Spinal cord (tissue), 10 donors: ENCODE data around the gene ZNF236. TPM values are rescaled to one million over a fixed set of nuclear protein-coding genes. Genes with fewer than 3 reads are reported as not detected.

Source experiments
- DNase-seq, 6 donors: peaks; one replicate each; pipeline versions ENCODE4 v3.0.0 to v3.0.0-alpha.2; 2013 to 2015; ENCODE audit warnings: low spot score in 6 of 6, low read depth in 4 of 6
- H3K27ac ChIP-seq: one replicate; pipeline ENCODE4 v1.5.1; 2013; ENCODE audit warnings: low read depth, low read length, control low read depth
- H3K27me3 ChIP-seq: one replicate; pipeline ENCODE4 v1.6.1; 2013; ENCODE audit warnings: low read length; ENCODE audit not compliant: control insufficient read depth, insufficient read depth
- H3K36me3 ChIP-seq: one replicate; pipeline ENCODE4 v1.6.1; 2013; ENCODE audit warnings: low read length; ENCODE audit not compliant: control insufficient read depth, insufficient read depth
- H3K4me1 ChIP-seq: one replicate; pipeline ENCODE4 v1.6.1; 2013; ENCODE audit warnings: low read length; ENCODE audit not compliant: control insufficient read depth, insufficient read depth
- H3K4me3 ChIP-seq: one replicate; pipeline ENCODE4 v1.5.1; 2013; ENCODE audit warnings: low read depth, low read length, control low read depth
- H3K9me3 ChIP-seq: one replicate; pipeline ENCODE4 v1.6.1; 2013; ENCODE audit warnings: low read length; ENCODE audit not compliant: control insufficient read depth, insufficient read depth
- WGBS: methylation state at CpG from one replicate; pipeline ENCODE4 v1.1.5; 2013; ENCODE audit warnings: missing lambda C conversion rate; ENCODE audit not compliant: insufficient coverage; 5-methylcytosine and 5-hydroxymethylcytosine counted together
- polyA plus RNA-seq, 2 donors: library from polyadenylated mRNA; unstranded; fragments of 120-200 nt; gene quantifications; one replicate each; pipeline ENCODE4 v1.2.1, GENCODE V29; 2013; ENCODE audit not compliant: insufficient read length in 2 of 2
- total RNA-seq, 2 donors: library from RNA; depleted of rRNA in 1 of 2; stranded (reverse); fragments of 120-200 nt in 1 of 2; fragments of >200 nt in 1 of 2; gene quantifications; one replicate each; pipeline versions ENCODE4 v1.2.3 to v1.2.4, GENCODE V29; 2013 to 2014
- donor health status: healthy.

ZNF236 gene
- total and polyA plus RNA-seq, 4 donors, result 7.6 to 23.0 (median 13.6) TPM

GRCh38 chr18:76979906-76980305, 157.5 kb downstream of the ZNF236 start:
- Histone ChIP-seq H3K27ac (no peak overlapping the region), H3K4me1 (peaks cover 42% of the 10 kb centered on the region), H3K4me3 (no peak overlapping the region), H3K9me3 (no peaks in the 10 kb centered on the region), H3K36me3 (peaks cover 26% of the 10 kb centered on the region), H3K27me3 (no peaks in the 10 kb centered on the region)
- 85% methylated on average over 17 of the region's 17 CpGs for WGBS
- no peak for DNase-seq

GRCh38 chr18:76980663-76981395, 158.5 kb downstream of the ZNF236 start:
- DNase-seq, result peak in 1 of 6 donors; percentile 57
- WGBS, result 60% methylated on average over 23 of the region's 23 CpGs
- peaks cover 35% of the 10 kb centered on the region for H3K36me3 ChIP-seq
- peaks cover 46% of the 10 kb centered on the region for H3K4me1 ChIP-seq
- H3K27me3 ChIP-seq, result no peaks in the 10 kb centered on the region
- no peak overlapping the region for H3K27ac ChIP-seq
- no peak overlapping the region for H3K4me3 ChIP-seq
- no peaks in the 10 kb centered on the region for H3K9me3 ChIP-seq

GRCh38 chr18:76981396-76981968, 159.1 kb downstream of the ZNF236 start:
- DNase-seq, result no peak
- H3K27me3 ChIP-seq, result no peaks in the 10 kb centered on the region
- H3K36me3 ChIP-seq, result peaks cover 36% of the 10 kb centered on the region
- no peak overlapping the region for H3K4me3 ChIP-seq
- 71% methylated on average over 13 of the region's 13 CpGs for WGBS
- H3K4me1 ChIP-seq, result peaks cover 50% of the 10 kb centered on the region
- H3K27ac ChIP-seq, result no peak overlapping the region
- H3K9me3 ChIP-seq, result no peaks in the 10 kb centered on the region

GRCh38 chr18:76982038-76982437, 159.7 kb downstream of the ZNF236 start:
- Histone ChIP-seq H3K27me3 (no peaks in the 10 kb centered on the region), H3K9me3 (no peaks in the 10 kb centered on the region), H3K4me1 (peaks cover 53% of the 10 kb centered on the region), H3K27ac (no peak overlapping the region), H3K4me3 (no peak overlapping the region), H3K36me3 (peaks cover 36% of the 10 kb centered on the region)
- no peak for DNase-seq
- 91% methylated on average over 5 of the region's 5 CpGs for WGBS

DNA sequence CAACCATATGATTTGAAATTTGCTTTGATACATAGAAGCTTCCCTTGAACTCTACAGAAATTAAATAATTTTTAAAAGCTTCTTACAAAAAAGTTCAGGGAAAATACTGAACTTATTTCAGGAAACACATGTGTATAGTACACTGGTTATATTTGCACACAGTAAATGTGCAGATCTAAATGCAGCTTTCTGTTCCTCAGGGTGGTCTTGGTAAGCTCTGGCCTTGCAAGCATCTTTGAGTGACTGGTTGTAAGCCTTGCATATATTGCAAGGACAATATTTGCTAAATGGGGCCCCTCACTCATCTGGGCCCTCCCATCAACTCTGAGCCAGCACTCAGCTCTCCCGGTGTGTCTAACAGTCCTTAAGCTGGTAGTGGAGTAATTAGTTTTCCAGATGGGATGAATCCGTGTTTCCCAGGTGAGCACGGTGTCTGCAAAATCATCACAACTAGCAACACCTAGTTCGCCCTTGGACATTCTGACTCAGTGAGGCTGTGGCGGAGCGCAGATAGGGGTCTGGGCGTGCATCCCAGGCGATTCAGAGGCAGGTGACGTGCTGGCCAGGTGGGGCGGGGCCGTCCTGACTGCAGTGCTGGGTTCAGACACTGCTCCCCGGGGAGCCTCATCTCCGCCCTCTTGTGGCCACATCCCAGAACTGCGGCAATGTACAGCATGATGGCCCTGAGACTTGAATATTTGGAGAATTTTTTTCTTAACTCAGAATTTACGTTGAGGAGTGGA, 160.7 kb downstream of the ZNF236 start:
- Histone ChIP-seq H3K27ac (no peak overlapping the region), H3K27me3 (no peaks in the 10 kb centered on the region), H3K36me3 (peaks cover 34% of the 10 kb centered on the region), H3K9me3 (no peaks in the 10 kb centered on the region), H3K4me1 (peaks cover 45% of the 10 kb centered on the region), H3K4me3 (no peak overlapping the region)
- DNase-seq, result peak in 5 of 6 donors; percentile 42 to 88 (median 50)
- WGBS, result 14% methylated on average over 14 of the region's 15 CpGs

- H3K36me3 ChIP-seq, result peaks cover 36% of the 10 kb centered on the region
Measured at GRCh38 chr18:76983613-76984051, 161.3 kb downstream of the ZNF236 start.

GRCh38 chr18:76984193-76985155, 162.1 kb downstream of the ZNF236 start:
- no peak for DNase-seq
- Histone ChIP-seq H3K27ac (no peak overlapping the region), H3K27me3 (no peaks in the 10 kb centered on the region), H3K4me1 (peaks cover 44% of the 10 kb centered on the region), H3K9me3 (no peaks in the 10 kb centered on the region), H3K4me3 (no peak overlapping the region), H3K36me3 (peaks cover 31% of the 10 kb centered on the region)
- WGBS, result 92% methylated on average over 36 of the region's 40 CpGs

More at GRCh38 chr18:76983613-76984051, 161.3 kb downstream of the ZNF236 start:
- H3K27me3 ChIP-seq, result no peaks in the 10 kb centered on the region
- H3K9me3 ChIP-seq, result no peaks in the 10 kb centered on the region
- no peak overlapping the region for H3K4me3 ChIP-seq
- H3K4me1 ChIP-seq, result peaks cover 46% of the 10 kb centered on the region
- no peak overlapping the region for H3K27ac ChIP-seq
- DNase-seq, result no peak
- WGBS, result 50% methylated on average over 7 of the region's 10 CpGs

DNA sequence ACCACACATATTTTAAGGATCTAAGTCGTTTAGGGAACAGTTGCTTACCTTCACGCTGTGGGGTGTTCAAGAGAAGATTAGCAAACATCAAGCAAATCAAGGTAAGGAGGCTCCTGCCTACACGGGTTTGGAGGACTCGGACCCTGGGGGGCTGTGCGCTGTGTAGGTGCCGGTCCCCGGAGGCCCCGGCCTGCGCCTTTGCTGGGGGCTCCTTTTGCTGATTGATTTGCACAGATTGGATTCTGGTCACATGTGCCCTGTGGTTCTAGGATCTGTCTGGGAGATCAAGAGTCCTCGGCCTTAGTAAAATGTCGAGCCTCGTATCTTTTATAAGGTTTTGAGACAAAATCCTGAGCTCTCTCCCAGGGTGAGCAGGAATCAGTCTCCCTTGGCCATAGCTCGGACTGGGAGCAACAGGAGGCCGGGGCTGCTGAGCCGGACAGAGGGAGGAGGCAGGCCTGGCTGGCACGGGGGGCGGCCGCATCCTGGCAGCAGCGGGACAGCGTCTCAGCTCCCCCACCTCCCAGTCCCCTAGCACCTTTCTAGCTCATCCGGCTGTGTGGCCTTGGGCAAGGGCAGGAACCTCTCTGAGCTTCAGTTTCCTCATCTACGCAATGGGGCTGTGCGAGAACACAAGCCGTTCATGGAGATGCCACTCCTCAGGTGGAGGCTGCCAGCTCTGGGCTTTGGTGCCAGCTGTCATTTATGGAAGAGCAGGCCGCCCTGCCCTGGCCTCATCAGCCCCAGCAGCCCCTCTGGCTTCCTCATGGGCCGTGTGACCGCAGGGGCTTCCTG, 163.0 kb downstream of the ZNF236 start:
- Histone ChIP-seq H3K9me3 (no peaks in the 10 kb centered on the region), H3K36me3 (peaks cover 33% of the 10 kb centered on the region), H3K27ac (no peak overlapping the region), H3K4me1 (peaks cover 44% of the 10 kb centered on the region), H3K4me3 (no peak overlapping the region), H3K27me3 (no peaks in the 10 kb centered on the region)
- 97% methylated on average over 25 of the region's 27 CpGs for WGBS
- no peak for DNase-seq
